ENCODE results near the gene TBC1D4.

Gene TBC1D4

DNA sequence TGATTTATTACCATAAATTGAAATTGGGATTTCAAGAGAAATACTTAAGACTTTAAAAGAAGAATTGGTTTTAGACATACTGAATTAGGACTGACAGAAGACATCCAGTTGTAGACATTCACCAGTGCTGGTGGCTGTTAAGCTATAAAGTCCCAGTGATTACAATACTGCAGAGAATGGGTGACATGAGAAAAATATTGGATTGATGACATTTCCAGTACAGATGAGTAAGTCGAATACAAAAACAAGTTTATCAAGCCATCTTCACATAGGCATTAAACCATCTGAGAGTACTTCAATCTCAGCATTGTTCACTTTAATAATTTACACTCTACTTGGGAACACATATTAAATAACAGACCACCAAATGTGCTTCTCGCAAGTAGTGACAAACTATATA, 66.8 kb downstream of the TBC1D4 start:
- no peak for DNase-seq (ENCODE audit: low read depth)
- H3K4me3 ChIP-seq (ENCODE audit: low read length): no peak overlapping the region
- TF ChIP-seq, protein P1, sequence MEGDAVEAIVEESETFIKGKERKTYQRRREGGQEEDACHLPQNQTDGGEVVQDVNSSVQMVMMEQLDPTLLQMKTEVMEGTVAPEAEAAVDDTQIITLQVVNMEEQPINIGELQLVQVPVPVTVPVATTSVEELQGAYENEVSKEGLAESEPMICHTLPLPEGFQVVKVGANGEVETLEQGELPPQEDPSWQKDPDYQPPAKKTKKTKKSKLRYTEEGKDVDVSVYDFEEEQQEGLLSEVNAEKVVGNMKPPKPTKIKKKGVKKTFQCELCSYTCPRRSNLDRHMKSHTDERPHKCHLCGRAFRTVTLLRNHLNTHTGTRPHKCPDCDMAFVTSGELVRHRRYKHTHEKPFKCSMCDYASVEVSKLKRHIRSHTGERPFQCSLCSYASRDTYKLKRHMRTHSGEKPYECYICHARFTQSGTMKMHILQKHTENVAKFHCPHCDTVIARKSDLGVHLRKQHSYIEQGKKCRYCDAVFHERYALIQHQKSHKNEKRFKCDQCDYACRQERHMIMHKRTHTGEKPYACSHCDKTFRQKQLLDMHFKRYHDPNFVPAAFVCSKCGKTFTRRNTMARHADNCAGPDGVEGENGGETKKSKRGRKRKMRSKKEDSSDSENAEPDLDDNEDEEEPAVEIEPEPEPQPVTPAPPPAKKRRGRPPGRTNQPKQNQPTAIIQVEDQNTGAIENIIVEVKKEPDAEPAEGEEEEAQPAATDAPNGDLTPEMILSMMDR (IDR thresholded peaks at IDR 0.05; ENCODE audit: insufficient read depth, low read depth, low read length, missing control alignments): no peak

- no peak for DNase-seq (ENCODE audit: low read depth)
- no peak overlapping the region for H3K4me3 ChIP-seq (ENCODE audit: low read length)
- TF ChIP-seq, protein P1 (IDR thresholded peaks at IDR 0.05; ENCODE audit: insufficient read depth, low read depth, low read length, missing control alignments): no peak
These were observed 67.7 kb downstream of the TBC1D4 start for GRCh38 chr13:75414036-75414827.

- H3K4me3 ChIP-seq (ENCODE audit: low read length): no peak overlapping the region
- TF ChIP-seq, protein P1 (IDR thresholded peaks at IDR 0.05; ENCODE audit: insufficient read depth, low read depth, low read length, missing control alignments): no peak
- no peak for DNase-seq (ENCODE audit: low read depth)
These were observed 69.9 kb downstream of the TBC1D4 start for GRCh38 chr13:75411924-75412537.

DNA sequence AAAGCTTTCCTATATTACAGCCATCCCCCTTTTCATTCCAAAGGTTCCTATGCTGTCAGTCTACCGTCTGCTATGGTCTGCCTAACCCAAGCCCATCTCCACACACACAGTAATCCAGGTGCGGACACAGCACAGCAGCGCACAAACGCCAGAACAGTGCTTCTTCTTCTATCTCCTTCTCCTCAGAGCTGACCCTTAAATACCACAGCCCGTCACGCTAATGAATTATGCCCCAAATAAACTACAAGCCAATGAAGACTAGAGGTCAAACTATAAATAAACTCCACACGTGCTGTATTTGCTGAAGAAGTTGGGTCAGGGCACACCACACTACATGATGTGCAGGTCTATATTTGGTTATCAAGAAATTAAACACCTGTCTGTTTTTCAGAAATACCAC, 71.8 kb downstream of the TBC1D4 start:
- TF ChIP-seq, protein P1 (IDR thresholded peaks at IDR 0.05; ENCODE audit: insufficient read depth, low read depth, low read length, missing control alignments): no peak
- DNase-seq (ENCODE audit: low read depth): no peak
- H3K4me3 ChIP-seq (ENCODE audit: low read length): no peak overlapping the region

GRCh38 chr13:75407998-75408397, 74.0 kb downstream of the TBC1D4 start:
- no peak overlapping the region for H3K4me3 ChIP-seq (ENCODE audit: low read length)
- DNase-seq (ENCODE audit: low read depth): no peak
- TF ChIP-seq, protein P1 (IDR thresholded peaks at IDR 0.05; ENCODE audit: insufficient read depth, low read depth, low read length, missing control alignments): no peak

DNA sequence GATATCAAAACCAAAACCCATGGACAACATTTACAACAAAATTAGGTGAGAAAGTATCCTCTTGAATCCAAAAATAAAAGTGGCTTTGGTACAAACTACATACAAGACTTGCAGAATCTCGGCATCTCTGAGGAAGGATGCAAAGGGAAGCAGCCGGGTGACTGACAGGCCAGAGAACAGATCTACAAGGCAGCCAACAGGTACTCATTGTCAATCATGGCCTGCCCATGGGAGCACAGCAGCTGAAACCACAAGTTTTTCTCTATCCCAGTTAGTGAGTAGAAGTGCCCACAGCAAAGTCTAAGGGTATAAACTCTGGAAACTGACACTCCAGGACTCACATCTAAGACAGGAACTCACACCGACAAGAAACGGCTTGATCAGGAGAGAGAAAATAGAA, 74.5 kb downstream of the TBC1D4 start:
- no peak overlapping the region for H3K4me3 ChIP-seq (ENCODE audit: low read length)
- no peak for DNase-seq (ENCODE audit: low read depth)
- TF ChIP-seq, protein P1 (IDR thresholded peaks at IDR 0.05; ENCODE audit: insufficient read depth, low read depth, low read length, missing control alignments): no peak
